Vagina (tissue), 2 donors: Measurements from ENCODE around the gene PHF13. TPM values are rescaled to one million over a fixed set of nuclear protein-coding genes. Genes with fewer than 3 reads are reported as not detected.

ENCODE experiments used
- DNase-seq, 2 donors: peaks; one replicate each; pipeline ENCODE4 v3.0.0-alpha.2; 2017; ENCODE audit errors: extremely low spot score in 2 of 2
- H3K27ac ChIP-seq: fragments of 200-600 bp; sonication (generic); one replicate; pipeline ENCODE4 v1.5.1; 2019
- H3K27me3 ChIP-seq: fragments of 200-600 bp; sonication (generic); one replicate; pipeline ENCODE4 v1.5.1; 2019
- H3K36me3 ChIP-seq, 2 donors: fragments of 200-600 bp; sonication (generic); one replicate each; pipeline ENCODE4 v1.5.1; 2017 to 2019
- H3K4me1 ChIP-seq: fragments of 200-600 bp; sonication (generic); one replicate; pipeline ENCODE4 v1.5.1; 2019
- H3K4me3 ChIP-seq, 2 donors: fragments of 200-600 bp; sonication (generic); 1 replicate in 1 of 2; 2 replicates in 1 of 2; pipeline ENCODE4 v1.5.1; 2016 to 2019
- H3K9me3 ChIP-seq: fragments of 200-600 bp; sonication (generic); one replicate; pipeline ENCODE4 v1.5.1; 2019
- CTCF ChIP-seq, 3 experiments: fragments of 450-650 bp in 2 of 3; fragments of 200-600 bp in 1 of 3; sonication (generic) in 1 of 3; IDR thresholded peaks; one replicate each; pipeline ENCODE4 v1.5.1; 2017 to 2019; ENCODE audit warnings: antibody characterized with exemption in 3 of 3, mild to moderate bottlenecking in 2 of 3, moderate library complexity in 2 of 3
- POLR2A ChIP-seq, 2 donors: fragments of 450-650 bp; IDR thresholded peaks; one replicate each; pipeline ENCODE4 v1.6.1; 2017; ENCODE audit warnings: antibody characterized with exemption in 2 of 2, mild to moderate bottlenecking in 2 of 2, moderate library complexity in 2 of 2
- POLR2AphosphoS5 ChIP-seq, 2 donors: sonication (generic); formaldehyde crosslinking; IDR thresholded peaks; one replicate each; pipeline ENCODE4 v1.9.0; 2017; ENCODE audit warnings: antibody characterized with exemption in 2 of 2, mild to moderate bottlenecking in 2 of 2, low read depth in 1 of 2; ENCODE audit not compliant: insufficient read depth in 1 of 2
- intact Hi-C: fragments of 100-400 bp; cut with DNase I; formaldehyde crosslinking; loops from one replicate; pipeline ENCODE4 v1.15.1; 2023
- total RNA-seq: library from RNA; depleted of rRNA; stranded (reverse); fragments of >200 nt; gene quantifications from one replicate; pipeline ENCODE4 v1.2.3, GENCODE V29; 2016

PHF13 gene
- total RNA-seq, 1 donor from 2014 or later, result 21.6 TPM

GRCh38 chr1:6582370-6582769 is 31.2 kb upstream of the PHF13 start:
- Histone ChIP-seq H3K4me1 (peaks cover 51% of the 10 kb centered on the region), H3K9me3 (no peaks in the 10 kb centered on the region), H3K27me3 (no peaks in the 10 kb centered on the region), H3K36me3 (no peaks in the 10 kb centered on the region), H3K4me3 (no peak overlapping the region), H3K27ac (no peak overlapping the region)
- no peak for DNase-seq
- TF ChIP-seq POLR2A (IDR thresholded peaks at IDR 0.05) (no peak), CTCF (IDR thresholded peaks at IDR 0.05) (no peak), POLR2AphosphoS5 (IDR thresholded peaks at IDR 0.05; ENCODE audit: insufficient read depth in 1 of 2, low read depth in 1 of 2) (no peak)
- intact Hi-C loops, result no loop called here

GRCh38 chr1:6584126-6585080 is 29.1 kb upstream of the PHF13 start:
- H3K9me3 ChIP-seq, result no peaks in the 10 kb centered on the region
- no peaks in the 10 kb centered on the region for H3K27me3 ChIP-seq
- H3K36me3 ChIP-seq, result peaks cover 0 to 15% of the 10 kb centered on the region in 2 donors
- peaks cover 63% of the 10 kb centered on the region for H3K4me1 ChIP-seq
- intact Hi-C loops, result no loop called here
- H3K4me3 ChIP-seq, result no peak overlapping the region
- no peak overlapping the region for H3K27ac ChIP-seq
- TF ChIP-seq POLR2AphosphoS5 (IDR thresholded peaks at IDR 0.05; ENCODE audit: insufficient read depth in 1 of 2, low read depth in 1 of 2) (no peak), CTCF (IDR thresholded peaks at IDR 0.05) (no peak)
- no peak for DNase-seq

GRCh38 chr1:6585081-6585722 is 28.3 kb upstream of the PHF13 start:
- no peak for DNase-seq
- Histone ChIP-seq H3K27ac (no peak overlapping the region), H3K4me1 (peaks cover 69% of the 10 kb centered on the region)

GRCh38 chr1:6585841-6586240 is 27.7 kb upstream of the PHF13 start:
- H3K27me3 ChIP-seq, result no peaks in the 10 kb centered on the region
- DNase-seq, result no peak
- intact Hi-C loops, result no loop called here
- no peaks in the 10 kb centered on the region for H3K9me3 ChIP-seq
- H3K27ac ChIP-seq, result no peak overlapping the region
- peaks cover 0 to 26% of the 10 kb centered on the region in 2 donors for H3K36me3 ChIP-seq
- H3K4me1 ChIP-seq, result peaks cover 65% of the 10 kb centered on the region
- TF ChIP-seq CTCF (IDR thresholded peaks at IDR 0.05) (no peak), POLR2A (IDR thresholded peaks at IDR 0.05) (no peak), POLR2AphosphoS5 (IDR thresholded peaks at IDR 0.05; ENCODE audit: insufficient read depth in 1 of 2, low read depth in 1 of 2) (no peak)
- no peak overlapping the region for H3K4me3 ChIP-seq

More at GRCh38 chr1:6585081-6585722, 28.3 kb upstream of the PHF13 start:
- intact Hi-C loops, result no loop called here
- no peak overlapping the region for H3K4me3 ChIP-seq
- no peaks in the 10 kb centered on the region for H3K9me3 ChIP-seq
- peaks cover 0 to 23% of the 10 kb centered on the region in 2 donors for H3K36me3 ChIP-seq
- no peak for TF ChIP-seq POLR2A (IDR thresholded peaks at IDR 0.05)
- TF ChIP-seq POLR2AphosphoS5 (IDR thresholded peaks at IDR 0.05; ENCODE audit: insufficient read depth in 1 of 2, low read depth in 1 of 2), result no peak
- TF ChIP-seq CTCF (IDR thresholded peaks at IDR 0.05), result no peak
- no peaks in the 10 kb centered on the region for H3K27me3 ChIP-seq
